Measurements from ENCODE around the gene LGR6. TPM values are rescaled to one million over a fixed set of nuclear protein-coding genes. Genes with fewer than 3 reads are reported as not detected.
A peak's percentile ranks its signal among the peaks of the same experiment; 100 is the strongest.

LGR6 gene
- polyA plus RNA-seq, 1 donor from 2014 or later = not detected

DNA sequence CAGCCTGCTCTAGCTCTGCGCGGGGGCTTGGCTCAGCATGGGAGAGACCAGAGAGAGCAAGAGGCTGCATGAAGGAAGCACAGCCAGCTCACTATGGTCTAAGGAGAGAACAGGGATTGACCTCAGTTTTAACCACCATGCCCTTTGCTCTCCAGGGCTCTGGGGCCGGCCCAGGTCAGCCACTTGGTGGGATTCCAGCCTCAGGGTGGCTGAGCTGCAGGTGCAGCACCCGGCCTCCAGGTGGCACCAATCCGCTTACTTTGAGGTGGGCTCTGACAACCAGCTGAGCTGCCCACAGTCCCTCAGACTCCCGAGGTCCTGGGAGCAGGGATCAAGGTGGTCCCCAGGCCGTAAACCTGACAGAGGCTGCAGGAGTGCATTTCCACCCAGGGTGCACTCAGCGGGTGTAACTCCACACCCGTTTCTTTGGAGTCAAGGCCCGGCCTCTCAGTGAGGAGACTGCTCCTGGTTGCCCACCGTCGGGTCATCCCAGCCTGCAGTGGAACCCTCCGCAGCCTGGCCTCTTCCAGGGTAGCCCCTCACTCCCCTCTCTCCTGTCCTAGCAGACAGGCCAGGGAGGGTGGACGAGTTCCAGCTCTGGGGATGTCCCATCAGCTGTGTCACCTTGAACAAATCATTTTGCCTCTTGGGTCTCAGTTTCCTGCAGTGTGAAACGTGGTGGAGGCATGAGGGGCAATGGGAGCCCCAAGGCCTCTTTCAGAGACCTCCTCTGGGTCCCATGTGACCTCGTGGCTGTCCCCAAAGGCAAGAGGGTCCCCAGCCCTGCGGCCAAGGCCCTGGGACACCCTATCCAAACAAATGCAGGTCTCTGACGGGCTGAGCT is 607 bp upstream of the LGR6 start:
- H2AFZ ChIP-seq (ENCODE audit: low read depth, low read length) = no peak overlapping the region
- no peaks in the 10 kb centered on the region for H3K79me2 ChIP-seq (replicated peaks; ENCODE audit: insufficient read depth, low read length)
- peaks cover 34% of the 10 kb centered on the region for H3K27me3 ChIP-seq (ENCODE audit: insufficient read depth, low read depth, low read length)
- H3K36me3 ChIP-seq (ENCODE audit: insufficient read depth, low read length) = no peaks in the 10 kb centered on the region
- no peak overlapping the region for H3K27ac ChIP-seq (ENCODE audit: low read length)
- no peaks in the 10 kb centered on the region for H3F3A ChIP-seq (ENCODE audit: insufficient read depth, low read length, poor library complexity, severe bottlenecking)
- no peak overlapping the region for H3K9ac ChIP-seq (ENCODE audit: low read length)
- H3K4me3 ChIP-seq (ENCODE audit: low read length) = no peak overlapping the region
- H4K20me1 ChIP-seq (ENCODE audit: insufficient read depth) = no peaks in the 10 kb centered on the region
- no peaks in the 10 kb centered on the region for H3K9me3 ChIP-seq (ENCODE audit: low read length)
- H3K4me2 ChIP-seq (ENCODE audit: low read length) = no peak overlapping the region
- no peaks in the 10 kb centered on the region for H3K9me2 ChIP-seq (ENCODE audit: insufficient read depth, low read length)
- TF ChIP-seq TAF1 (IDR thresholded peaks at IDR 0.05; ENCODE audit: low read depth) (no peak), POLR2AphosphoS5 (IDR thresholded peaks at IDR 0.05) (no peak), MXI1 (conservative IDR thresholded peaks at IDR 0.05; ENCODE audit: poor library complexity, severe bottlenecking) (no peak), RAD21 (conservative IDR thresholded peaks at IDR 0.05) (peak; percentile 37), EZH2 (IDR thresholded peaks at IDR 0.05; ENCODE audit: borderline replicate concordance, insufficient read depth, low read length, poor library complexity, severe bottlenecking) (no peak), EP300 (conservative IDR thresholded peaks at IDR 0.05; ENCODE audit: poor library complexity, severe bottlenecking) (no peak), SMC3 (conservative IDR thresholded peaks at IDR 0.05; ENCODE audit: poor library complexity) (peak; percentile 52)
- TF ChIP-seq, protein P1, sequence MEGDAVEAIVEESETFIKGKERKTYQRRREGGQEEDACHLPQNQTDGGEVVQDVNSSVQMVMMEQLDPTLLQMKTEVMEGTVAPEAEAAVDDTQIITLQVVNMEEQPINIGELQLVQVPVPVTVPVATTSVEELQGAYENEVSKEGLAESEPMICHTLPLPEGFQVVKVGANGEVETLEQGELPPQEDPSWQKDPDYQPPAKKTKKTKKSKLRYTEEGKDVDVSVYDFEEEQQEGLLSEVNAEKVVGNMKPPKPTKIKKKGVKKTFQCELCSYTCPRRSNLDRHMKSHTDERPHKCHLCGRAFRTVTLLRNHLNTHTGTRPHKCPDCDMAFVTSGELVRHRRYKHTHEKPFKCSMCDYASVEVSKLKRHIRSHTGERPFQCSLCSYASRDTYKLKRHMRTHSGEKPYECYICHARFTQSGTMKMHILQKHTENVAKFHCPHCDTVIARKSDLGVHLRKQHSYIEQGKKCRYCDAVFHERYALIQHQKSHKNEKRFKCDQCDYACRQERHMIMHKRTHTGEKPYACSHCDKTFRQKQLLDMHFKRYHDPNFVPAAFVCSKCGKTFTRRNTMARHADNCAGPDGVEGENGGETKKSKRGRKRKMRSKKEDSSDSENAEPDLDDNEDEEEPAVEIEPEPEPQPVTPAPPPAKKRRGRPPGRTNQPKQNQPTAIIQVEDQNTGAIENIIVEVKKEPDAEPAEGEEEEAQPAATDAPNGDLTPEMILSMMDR (IDR thresholded peaks at IDR 0.05; ENCODE audit: poor library complexity, severe bottlenecking) = peak; percentile 56
- TF ChIP-seq, protein P2, sequence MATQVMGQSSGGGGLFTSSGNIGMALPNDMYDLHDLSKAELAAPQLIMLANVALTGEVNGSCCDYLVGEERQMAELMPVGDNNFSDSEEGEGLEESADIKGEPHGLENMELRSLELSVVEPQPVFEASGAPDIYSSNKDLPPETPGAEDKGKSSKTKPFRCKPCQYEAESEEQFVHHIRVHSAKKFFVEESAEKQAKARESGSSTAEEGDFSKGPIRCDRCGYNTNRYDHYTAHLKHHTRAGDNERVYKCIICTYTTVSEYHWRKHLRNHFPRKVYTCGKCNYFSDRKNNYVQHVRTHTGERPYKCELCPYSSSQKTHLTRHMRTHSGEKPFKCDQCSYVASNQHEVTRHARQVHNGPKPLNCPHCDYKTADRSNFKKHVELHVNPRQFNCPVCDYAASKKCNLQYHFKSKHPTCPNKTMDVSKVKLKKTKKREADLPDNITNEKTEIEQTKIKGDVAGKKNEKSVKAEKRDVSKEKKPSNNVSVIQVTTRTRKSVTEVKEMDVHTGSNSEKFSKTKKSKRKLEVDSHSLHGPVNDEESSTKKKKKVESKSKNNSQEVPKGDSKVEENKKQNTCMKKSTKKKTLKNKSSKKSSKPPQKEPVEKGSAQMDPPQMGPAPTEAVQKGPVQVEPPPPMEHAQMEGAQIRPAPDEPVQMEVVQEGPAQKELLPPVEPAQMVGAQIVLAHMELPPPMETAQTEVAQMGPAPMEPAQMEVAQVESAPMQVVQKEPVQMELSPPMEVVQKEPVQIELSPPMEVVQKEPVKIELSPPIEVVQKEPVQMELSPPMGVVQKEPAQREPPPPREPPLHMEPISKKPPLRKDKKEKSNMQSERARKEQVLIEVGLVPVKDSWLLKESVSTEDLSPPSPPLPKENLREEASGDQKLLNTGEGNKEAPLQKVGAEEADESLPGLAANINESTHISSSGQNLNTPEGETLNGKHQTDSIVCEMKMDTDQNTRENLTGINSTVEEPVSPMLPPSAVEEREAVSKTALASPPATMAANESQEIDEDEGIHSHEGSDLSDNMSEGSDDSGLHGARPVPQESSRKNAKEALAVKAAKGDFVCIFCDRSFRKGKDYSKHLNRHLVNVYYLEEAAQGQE (IDR thresholded peaks at IDR 0.05; ENCODE audit: borderline replicate concordance) = no peak

DNA sequence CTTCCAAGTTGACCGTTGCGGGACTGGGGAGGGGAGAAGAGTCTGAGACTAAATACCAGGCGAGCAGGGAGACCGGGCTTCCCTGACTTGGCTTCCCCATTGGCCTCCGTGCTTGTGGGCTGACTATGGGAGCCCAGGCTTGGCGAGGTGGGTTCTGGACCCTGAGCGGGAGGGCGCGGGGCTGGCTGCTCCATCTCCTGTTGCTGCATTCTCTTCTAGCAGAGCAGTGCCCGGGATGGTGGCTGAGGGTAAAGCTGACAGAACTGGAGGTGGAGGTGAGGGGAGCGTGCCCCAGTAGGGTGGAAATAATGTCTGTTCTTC is 689 bp downstream of the LGR6 start:
- H3K9me2 ChIP-seq (ENCODE audit: insufficient read depth, low read length) = no peaks in the 10 kb centered on the region
- no peaks in the 10 kb centered on the region for H3K36me3 ChIP-seq (ENCODE audit: insufficient read depth, low read length)
- H3K27ac ChIP-seq (ENCODE audit: low read length) = no peak overlapping the region
- no peak overlapping the region for H3K4me3 ChIP-seq (ENCODE audit: low read length)
- H2AFZ ChIP-seq (ENCODE audit: low read depth, low read length) = no peak overlapping the region
- H3F3A ChIP-seq (ENCODE audit: insufficient read depth, low read length, poor library complexity, severe bottlenecking) = no peaks in the 10 kb centered on the region
- H3K9me3 ChIP-seq (ENCODE audit: low read length) = no peaks in the 10 kb centered on the region
- H3K79me2 ChIP-seq (replicated peaks; ENCODE audit: insufficient read depth, low read length) = no peaks in the 10 kb centered on the region
- H3K4me2 ChIP-seq (ENCODE audit: low read length) = no peak overlapping the region
- no peak overlapping the region for H3K9ac ChIP-seq (ENCODE audit: low read length)
- no peak for TF ChIP-seq MXI1 (conservative IDR thresholded peaks at IDR 0.05; ENCODE audit: poor library complexity, severe bottlenecking)
- TF ChIP-seq EZH2 (IDR thresholded peaks at IDR 0.05; ENCODE audit: borderline replicate concordance, insufficient read depth, low read length, poor library complexity, severe bottlenecking) = no peak
- TF ChIP-seq RAD21 (conservative IDR thresholded peaks at IDR 0.05) = no peak
- no peak for TF ChIP-seq SMC3 (conservative IDR thresholded peaks at IDR 0.05; ENCODE audit: poor library complexity)
- TF ChIP-seq TAF1 (IDR thresholded peaks at IDR 0.05; ENCODE audit: low read depth) = no peak
- TF ChIP-seq, protein P1 (IDR thresholded peaks at IDR 0.05; ENCODE audit: poor library complexity, severe bottlenecking) = no peak
- no peak for TF ChIP-seq EP300 (conservative IDR thresholded peaks at IDR 0.05; ENCODE audit: poor library complexity, severe bottlenecking)
- TF ChIP-seq, protein P2 (IDR thresholded peaks at IDR 0.05; ENCODE audit: borderline replicate concordance) = no peak
- no peak for TF ChIP-seq POLR2AphosphoS5 (IDR thresholded peaks at IDR 0.05)
- peaks cover 34% of the 10 kb centered on the region for H3K27me3 ChIP-seq (ENCODE audit: insufficient read depth, low read depth, low read length)
- no peaks in the 10 kb centered on the region for H4K20me1 ChIP-seq (ENCODE audit: insufficient read depth)
